BE2C (cell line): ENCODE data around the gene HIPK4.
"Not testable (repeated sequence)": the region's sequence is repeated elsewhere in the genome, so short reads cannot be mapped to it uniquely, and the experiment has no call there.

Source experiments
- DNase-seq: peaks from one replicate; pipeline ENCODE4 v3.0.0-alpha.2; 2020
- H3K27me3 ChIP-seq: fragments of 250-450 bp; sonication (Bioruptor Pico); 2 replicates; pipeline ENCODE4 v1.5.1; 2020; ENCODE audit warnings: mild to moderate bottlenecking
- H3K36me3 ChIP-seq: fragments of 250-450 bp; sonication (Bioruptor Pico); 2 replicates; pipeline ENCODE4 v1.5.1; 2020; ENCODE audit warnings: mild to moderate bottlenecking
- H3K4me1 ChIP-seq: fragments of 250-450 bp; sonication (Bioruptor Pico); 2 replicates; pipeline ENCODE4 v1.5.1; 2020
- H3K4me3 ChIP-seq: 2 replicates; pipeline ENCODE4 v1.5.1; 2011; ENCODE audit warnings: low read depth, low read length
- H3K9me3 ChIP-seq: fragments of 250-450 bp; sonication (Bioruptor Pico); 2 replicates; pipeline ENCODE4 v1.5.1; 2020
- CTCF ChIP-seq: IDR thresholded peaks from 2 replicates; pipeline ENCODE4 v1.5.1; 2012; ENCODE audit warnings: mild to moderate bottlenecking, low read depth, low read length

Gene HIPK4

GRCh38 chr19:40336601-40336900 lies 53.4 kb downstream of the HIPK4 start:
- no peak for TF ChIP-seq CTCF
- no peaks in the 10 kb centered on the region for H3K4me1 ChIP-seq
- H3K4me3 ChIP-seq, result no peak overlapping the region
- DNase-seq, result no peak
- H3K9me3 ChIP-seq, result no peaks in the 10 kb centered on the region
- H3K27me3 ChIP-seq, result no peaks in the 10 kb centered on the region
- H3K36me3 ChIP-seq, result peaks cover 30% of the 10 kb centered on the region

GRCh38 chr19:40335855-40336600 lies 54.0 kb downstream of the HIPK4 start:
- DNase-seq, result no peak
- Histone ChIP-seq H3K27me3 (no peaks in the 10 kb centered on the region), H3K4me3 (no peak overlapping the region), H3K9me3 (no peaks in the 10 kb centered on the region), H3K4me1 (no peaks in the 10 kb centered on the region), H3K36me3 (peaks cover 33% of the 10 kb centered on the region)
- no peak for TF ChIP-seq CTCF

- Histone ChIP-seq H3K9me3 (no peaks in the 10 kb centered on the region), H3K36me3 (peaks cover 37% of the 10 kb centered on the region), H3K4me3 (no peak overlapping the region), H3K4me1 (no peaks in the 10 kb centered on the region), H3K27me3 (no peaks in the 10 kb centered on the region)
- no peak for DNase-seq
- no peak for TF ChIP-seq CTCF
Observed at GRCh38 chr19:40335101-40335500, 54.9 kb downstream of the HIPK4 start.

GRCh38 chr19:40333083-40333482 lies 56.9 kb downstream of the HIPK4 start:
- H3K9me3 ChIP-seq, H3K4me3 ChIP-seq, H3K27me3 ChIP-seq, DNase-seq, H3K4me1 ChIP-seq: not testable (repeated sequence)
- H3K36me3 ChIP-seq, result peaks cover 44% of the 10 kb centered on the region

GRCh38 chr19:40332669-40333068 lies 57.3 kb downstream of the HIPK4 start:
- Histone ChIP-seq H3K4me1 (no peaks in the 10 kb centered on the region), H3K9me3 (no peaks in the 10 kb centered on the region), H3K36me3 (peaks cover 48% of the 10 kb centered on the region), H3K4me3 (no peak overlapping the region), H3K27me3 (no peaks in the 10 kb centered on the region)
- TF ChIP-seq CTCF, result no peak
- no peak for DNase-seq

- no peak for DNase-seq
- Histone ChIP-seq H3K36me3 (peaks cover 55% of the 10 kb centered on the region), H3K4me1 (no peaks in the 10 kb centered on the region), H3K9me3 (no peaks in the 10 kb centered on the region), H3K4me3 (no peak overlapping the region), H3K27me3 (no peaks in the 10 kb centered on the region)
- no peak for TF ChIP-seq CTCF
Observed at GRCh38 chr19:40331052-40331451, 58.9 kb downstream of the HIPK4 start.
